HEK293 (cell line): Measurements from ENCODE around the gene SCN10A.

ENCODE experiments used
- CTCF ChIA-PET: fragments of 350-600 bp; formaldehyde crosslinking; extraction: SDS; loops from one replicate; lab custom pipeline; 2021; ENCODE audit warnings: antibody characterized with exemption; lab: Yijun Ruan, JAX
- POLR2A ChIA-PET: fragments of 300-600 bp; formaldehyde crosslinking; extraction: SDS; loops from one replicate; lab custom pipeline; 2020; ENCODE audit warnings: antibody characterized with exemption, inconsistent platforms; lab: Yijun Ruan, JAX
- H3K27ac ChIP-seq: fragments of 200-500 bp; sonication (Bioruptor generic); 2 replicates; pipeline ENCODE4 v1.5.1; 2014; ENCODE audit warnings: low read depth, low read length, control low read depth, inconsistent platforms; ENCODE audit errors: extremely low read depth
- H3K36me3 ChIP-seq, 2 experiments: fragments of 200-500 bp in 1 of 2; sonication (Bioruptor generic) in 1 of 2; 1 replicate in 1 of 2; 2 replicates in 1 of 2; pipeline ENCODE4 v1.5.1; 2014 to 2017; ENCODE audit warnings: inconsistent platforms in 2 of 2, low read length in 2 of 2; ENCODE audit not compliant: control insufficient read depth in 2 of 2, insufficient read depth in 1 of 2
- H3K4me1 ChIP-seq: fragments of 200-500 bp; sonication (Bioruptor generic); 2 replicates; pipeline ENCODE4 v1.5.1; 2014; ENCODE audit warnings: mild to moderate bottlenecking, low read length, inconsistent platforms; ENCODE audit not compliant: control insufficient read depth, insufficient read depth
- H3K4me3 ChIP-seq: 2 replicates; pipeline ENCODE4 v1.5.1; 2011; ENCODE audit warnings: low read depth, mild to moderate bottlenecking, control low read depth, low read length, moderate library complexity
- H3K9me3 ChIP-seq: fragments of 200-500 bp; sonication (Bioruptor generic); 2 replicates; pipeline ENCODE4 v1.5.1; 2014; ENCODE audit warnings: low read depth, low read length, inconsistent platforms; ENCODE audit not compliant: control insufficient read depth, insufficient read depth
- ZNF555 ChIP-seq: fragments of 450-650 bp; formaldehyde crosslinking; conservative IDR thresholded peaks from 2 replicates; pipeline ENCODE4 v1.5.1; 2017; ENCODE audit warnings: missing biosample characterization, mild to moderate bottlenecking, missing genetic modification characterization, inconsistent platforms
- ZNF623 ChIP-seq: fragments of 450-650 bp; formaldehyde crosslinking; IDR thresholded peaks from 2 replicates; pipeline ENCODE4 v1.5.1; 2016; ENCODE audit warnings: missing biosample characterization, missing genetic modification characterization
- ZNF629 ChIP-seq: fragments of 450-650 bp; formaldehyde crosslinking; IDR thresholded peaks from 2 replicates; pipeline ENCODE4 v1.5.1; 2017; ENCODE audit warnings: missing biosample characterization, missing genetic modification characterization
- ZNF660 ChIP-seq: fragments of 450-650 bp; IDR thresholded peaks from 2 replicates; pipeline ENCODE4 v1.5.1; 2018; ENCODE audit warnings: missing biosample characterization, mild to moderate bottlenecking, missing genetic modification characterization
- ZNF701 ChIP-seq: fragments of 450-650 bp; formaldehyde crosslinking; IDR thresholded peaks from 2 replicates; pipeline ENCODE4 v1.5.1; 2016; ENCODE audit warnings: missing biosample characterization, missing genetic modification characterization
- ZNF747 ChIP-seq: fragments of 450-650 bp; formaldehyde crosslinking; IDR thresholded peaks from 2 replicates; pipeline ENCODE4 v1.5.1; 2016; ENCODE audit warnings: missing biosample characterization, missing genetic modification characterization
- ZNF830 ChIP-seq: fragments of 450-650 bp; IDR thresholded peaks from 2 replicates; pipeline ENCODE4 v1.5.0; 2018; ENCODE audit warnings: missing biosample characterization, missing genetic modification characterization, low read depth, mild to moderate bottlenecking, moderate library complexity
- ZSCAN18 ChIP-seq: fragments of 450-650 bp; formaldehyde crosslinking; IDR thresholded peaks from 2 replicates; pipeline ENCODE4 v1.5.1; 2016; ENCODE audit warnings: missing biosample characterization, missing genetic modification characterization
- TF ChIP-seq, protein P1 (sequence below): fragments of 450-650 bp; formaldehyde crosslinking; IDR thresholded peaks from 2 replicates; pipeline ENCODE4 v1.5.1; 2016; ENCODE audit warnings: missing biosample characterization, missing genetic modification characterization
- TF ChIP-seq, protein P2 (sequence below): fragments of 450-650 bp; formaldehyde crosslinking; conservative IDR thresholded peaks from 2 replicates; pipeline ENCODE4 v1.5.1; 2016; ENCODE audit warnings: low read depth, missing biosample characterization, missing genetic modification characterization
- TF ChIP-seq, protein P3 (sequence below): fragments of 450-650 bp; formaldehyde crosslinking; IDR thresholded peaks from 2 replicates; pipeline ENCODE4 v1.5.1; 2016; ENCODE audit warnings: missing biosample characterization, missing genetic modification characterization
- TF ChIP-seq, protein P4 (sequence below): fragments of 450-650 bp; formaldehyde crosslinking; IDR thresholded peaks from 2 replicates; pipeline ENCODE4 v1.5.1; 2017; ENCODE audit warnings: missing biosample characterization, missing genetic modification characterization
- TF ChIP-seq, protein P5 (sequence below): fragments of 450-650 bp; formaldehyde crosslinking; IDR thresholded peaks from 2 replicates; pipeline ENCODE4 v1.5.1; 2016; ENCODE audit warnings: missing biosample characterization, missing genetic modification characterization

Gene SCN10A

DNA sequence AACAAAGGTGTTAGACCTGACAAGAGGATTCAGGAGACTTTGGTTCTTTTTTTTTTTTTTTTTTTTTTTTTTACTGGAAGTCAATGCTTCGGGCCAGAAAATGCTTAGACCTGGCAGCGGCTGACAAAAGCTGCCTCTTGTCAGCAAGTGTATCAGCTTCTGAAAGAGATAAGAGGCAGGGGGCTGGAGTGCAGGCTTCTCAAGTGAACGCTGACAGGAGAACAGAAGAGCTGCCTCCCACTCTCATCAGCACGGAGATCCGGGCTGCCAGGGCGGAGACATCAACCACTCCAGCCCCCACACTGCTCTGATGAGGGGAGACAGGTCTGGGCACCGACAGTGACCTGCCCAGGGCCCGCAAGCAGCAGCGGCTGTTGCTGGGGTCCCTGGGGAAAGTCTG is 157.2 kb downstream of the SCN10A start:
- no peaks in the 10 kb centered on the region for H3K4me1 ChIP-seq
- no peak for TF ChIP-seq ZNF660 (tag by site-specific recombination)
- no peak for TF ChIP-seq ZNF830 (tag by site-specific recombination)
- no peak for TF ChIP-seq ZNF555
- no peak for TF ChIP-seq ZNF623 (tag by site-specific recombination)
- TF ChIP-seq, protein P1, sequence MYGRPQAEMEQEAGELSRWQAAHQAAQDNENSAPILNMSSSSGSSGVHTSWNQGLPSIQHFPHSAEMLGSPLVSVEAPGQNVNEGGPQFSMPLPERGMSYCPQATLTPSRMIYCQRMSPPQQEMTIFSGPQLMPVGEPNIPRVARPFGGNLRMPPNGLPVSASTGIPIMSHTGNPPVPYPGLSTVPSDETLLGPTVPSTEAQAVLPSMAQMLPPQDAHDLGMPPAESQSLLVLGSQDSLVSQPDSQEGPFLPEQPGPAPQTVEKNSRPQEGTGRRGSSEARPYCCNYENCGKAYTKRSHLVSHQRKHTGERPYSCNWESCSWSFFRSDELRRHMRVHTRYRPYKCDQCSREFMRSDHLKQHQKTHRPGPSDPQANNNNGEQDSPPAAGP (tag by site-specific recombination): no peak
- TF ChIP-seq ZSCAN18 (tag by site-specific recombination): no peak
- no peak for TF ChIP-seq ZNF747 (tag by site-specific recombination)
- no peak for TF ChIP-seq ZNF629 (tag by site-specific recombination)
- TF ChIP-seq ZNF701 (tag by site-specific recombination): no peak
- TF ChIP-seq, protein P2, sequence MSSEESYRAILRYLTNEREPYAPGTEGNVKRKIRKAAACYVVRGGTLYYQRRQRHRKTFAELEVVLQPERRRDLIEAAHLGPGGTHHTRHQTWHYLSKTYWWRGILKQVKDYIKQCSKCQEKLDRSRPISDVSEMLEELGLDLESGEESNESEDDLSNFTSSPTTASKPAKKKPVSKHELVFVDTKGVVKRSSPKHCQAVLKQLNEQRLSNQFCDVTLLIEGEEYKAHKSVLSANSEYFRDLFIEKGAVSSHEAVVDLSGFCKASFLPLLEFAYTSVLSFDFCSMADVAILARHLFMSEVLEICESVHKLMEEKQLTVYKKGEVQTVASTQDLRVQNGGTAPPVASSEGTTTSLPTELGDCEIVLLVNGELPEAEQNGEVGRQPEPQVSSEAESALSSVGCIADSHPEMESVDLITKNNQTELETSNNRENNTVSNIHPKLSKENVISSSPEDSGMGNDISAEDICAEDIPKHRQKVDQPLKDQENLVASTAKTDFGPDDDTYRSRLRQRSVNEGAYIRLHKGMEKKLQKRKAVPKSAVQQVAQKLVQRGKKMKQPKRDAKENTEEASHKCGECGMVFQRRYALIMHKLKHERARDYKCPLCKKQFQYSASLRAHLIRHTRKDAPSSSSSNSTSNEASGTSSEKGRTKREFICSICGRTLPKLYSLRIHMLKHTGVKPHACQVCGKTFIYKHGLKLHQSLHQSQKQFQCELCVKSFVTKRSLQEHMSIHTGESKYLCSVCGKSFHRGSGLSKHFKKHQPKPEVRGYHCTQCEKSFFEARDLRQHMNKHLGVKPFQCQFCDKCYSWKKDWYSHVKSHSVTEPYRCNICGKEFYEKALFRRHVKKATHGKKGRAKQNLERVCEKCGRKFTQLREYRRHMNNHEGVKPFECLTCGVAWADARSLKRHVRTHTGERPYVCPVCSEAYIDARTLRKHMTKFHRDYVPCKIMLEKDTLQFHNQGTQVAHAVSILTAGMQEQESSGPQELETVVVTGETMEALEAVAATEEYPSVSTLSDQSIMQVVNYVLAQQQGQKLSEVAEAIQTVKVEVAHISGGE (tag by site-specific recombination): no peak
- TF ChIP-seq, protein P3, sequence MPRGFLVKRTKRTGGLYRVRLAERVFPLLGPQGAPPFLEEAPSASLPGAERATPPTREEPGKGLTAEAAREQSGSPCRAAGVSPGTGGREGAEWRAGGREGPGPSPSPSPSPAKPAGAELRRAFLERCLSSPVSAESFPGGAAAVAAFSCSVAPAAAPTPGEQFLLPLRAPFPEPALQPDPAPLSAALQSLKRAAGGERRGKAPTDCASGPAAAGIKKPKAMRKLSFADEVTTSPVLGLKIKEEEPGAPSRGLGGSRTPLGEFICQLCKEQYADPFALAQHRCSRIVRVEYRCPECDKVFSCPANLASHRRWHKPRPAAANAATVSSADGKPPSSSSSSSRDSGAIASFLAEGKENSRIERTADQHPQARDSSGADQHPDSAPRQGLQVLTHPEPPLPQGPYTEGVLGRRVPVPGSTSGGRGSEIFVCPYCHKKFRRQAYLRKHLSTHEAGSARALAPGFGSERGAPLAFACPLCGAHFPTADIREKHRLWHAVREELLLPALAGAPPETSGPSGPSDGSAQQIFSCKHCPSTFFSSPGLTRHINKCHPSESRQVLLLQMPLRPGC (tag by site-specific recombination): no peak
- TF ChIP-seq, protein P4, sequence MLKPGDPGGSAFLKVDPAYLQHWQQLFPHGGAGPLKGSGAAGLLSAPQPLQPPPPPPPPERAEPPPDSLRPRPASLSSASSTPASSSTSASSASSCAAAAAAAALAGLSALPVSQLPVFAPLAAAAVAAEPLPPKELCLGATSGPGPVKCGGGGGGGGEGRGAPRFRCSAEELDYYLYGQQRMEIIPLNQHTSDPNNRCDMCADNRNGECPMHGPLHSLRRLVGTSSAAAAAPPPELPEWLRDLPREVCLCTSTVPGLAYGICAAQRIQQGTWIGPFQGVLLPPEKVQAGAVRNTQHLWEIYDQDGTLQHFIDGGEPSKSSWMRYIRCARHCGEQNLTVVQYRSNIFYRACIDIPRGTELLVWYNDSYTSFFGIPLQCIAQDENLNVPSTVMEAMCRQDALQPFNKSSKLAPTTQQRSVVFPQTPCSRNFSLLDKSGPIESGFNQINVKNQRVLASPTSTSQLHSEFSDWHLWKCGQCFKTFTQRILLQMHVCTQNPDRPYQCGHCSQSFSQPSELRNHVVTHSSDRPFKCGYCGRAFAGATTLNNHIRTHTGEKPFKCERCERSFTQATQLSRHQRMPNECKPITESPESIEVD (tag by site-specific recombination): no peak
- TF ChIP-seq, protein P5, sequence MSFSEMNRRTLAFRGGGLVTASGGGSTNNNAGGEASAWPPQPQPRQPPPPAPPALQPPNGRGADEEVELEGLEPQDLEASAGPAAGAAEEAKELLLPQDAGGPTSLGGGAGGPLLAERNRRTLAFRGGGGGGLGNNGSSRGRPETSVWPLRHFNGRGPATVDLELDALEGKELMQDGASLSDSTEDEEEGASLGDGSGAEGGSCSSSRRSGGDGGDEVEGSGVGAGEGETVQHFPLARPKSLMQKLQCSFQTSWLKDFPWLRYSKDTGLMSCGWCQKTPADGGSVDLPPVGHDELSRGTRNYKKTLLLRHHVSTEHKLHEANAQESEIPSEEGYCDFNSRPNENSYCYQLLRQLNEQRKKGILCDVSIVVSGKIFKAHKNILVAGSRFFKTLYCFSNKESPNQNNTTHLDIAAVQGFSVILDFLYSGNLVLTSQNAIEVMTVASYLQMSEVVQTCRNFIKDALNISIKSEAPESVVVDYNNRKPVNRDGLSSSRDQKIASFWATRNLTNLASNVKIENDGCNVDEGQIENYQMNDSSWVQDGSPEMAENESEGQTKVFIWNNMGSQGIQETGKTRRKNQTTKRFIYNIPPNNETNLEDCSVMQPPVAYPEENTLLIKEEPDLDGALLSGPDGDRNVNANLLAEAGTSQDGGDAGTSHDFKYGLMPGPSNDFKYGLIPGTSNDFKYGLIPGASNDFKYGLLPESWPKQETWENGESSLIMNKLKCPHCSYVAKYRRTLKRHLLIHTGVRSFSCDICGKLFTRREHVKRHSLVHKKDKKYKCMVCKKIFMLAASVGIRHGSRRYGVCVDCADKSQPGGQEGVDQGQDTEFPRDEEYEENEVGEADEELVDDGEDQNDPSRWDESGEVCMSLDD (tag by site-specific recombination): no peak
- CTCF ChIA-PET: interaction anchor here (0.6 to 1.6 kb wide), 3 partner anchors 134 to 371 kb away, joined by 3 to 7 read pairs (median 4); no protein-coding TSS in a partner anchor

More for the DNA sequence above, 157.2 kb downstream of the SCN10A start:
- POLR2A ChIA-PET: no interaction called here
- H3K36me3 ChIP-seq: no peaks in the 10 kb centered on the region
- no peak overlapping the region for H3K27ac ChIP-seq
- H3K9me3 ChIP-seq: no peaks in the 10 kb centered on the region
- H3K4me3 ChIP-seq: no peak overlapping the region
